Natural killer cell treated with Interleukin-12 subunit alpha and Interleukin-12 subunit beta and Interleukin-15 and Interleukin-18, amount 100 ng/mL, for 72 hours (primary cell): Measurements from ENCODE around the gene TMEM59. TPM values are rescaled to one million over a fixed set of nuclear protein-coding genes. Genes with fewer than 3 reads are reported as not detected.
A peak's percentile ranks its signal among the peaks of the same experiment; 100 is the strongest.
"Not testable (repeated sequence)": the region's sequence is repeated elsewhere in the genome, so short reads cannot be mapped to it uniquely, and the experiment has no call there.

Experiments used
- ATAC-seq, 2 donors: fragments of 150-1000 bp; cut with Tn5 transposase in 1 of 2; sonication (Bioruptor Pico), chemical (Tn5 transposase) in 1 of 2; 2 replicates each; pipeline ENCODE4 v1.10.0; 2021
- DNase-seq: peaks from one replicate; pipeline ENCODE4 v3.0.0; 2022; ENCODE audit warnings: low spot score
- H3K27ac Mint-ChIP-seq, 2 donors: 1 replicate in 1 of 2; 2 replicates in 1 of 2; pipeline ENCODE4 v1.8.0; 2022; ENCODE audit warnings: mixed read lengths in 2 of 2, mild to moderate bottlenecking in 1 of 2, moderate library complexity in 1 of 2
- H3K27me3 Mint-ChIP-seq, 2 donors: 1 replicate in 1 of 2; 2 replicates in 1 of 2; pipeline ENCODE4 v1.8.0; 2022; ENCODE audit warnings: mixed read lengths in 2 of 2
- H3K36me3 Mint-ChIP-seq: one replicate; pipeline ENCODE4 v1.8.0; 2022; ENCODE audit warnings: mixed read lengths
- H3K4me1 Mint-ChIP-seq, 2 donors: 1 replicate in 1 of 2; 2 replicates in 1 of 2; pipeline ENCODE4 v1.8.0; 2022; ENCODE audit warnings: low read depth in 2 of 2, mixed read lengths in 2 of 2, mild to moderate bottlenecking in 1 of 2
- H3K4me3 Mint-ChIP-seq: one replicate; pipeline ENCODE4 v1.8.0; 2022; ENCODE audit warnings: mixed read lengths
- H3K9me3 Mint-ChIP-seq: 2 replicates; pipeline ENCODE4 v1.8.0; 2022; ENCODE audit warnings: mixed read lengths
- total RNA-seq, 2 donors: library from RNA; stranded (reverse); gene quantifications; one replicate each; pipeline ENCODE4 v1.2.3, GENCODE V29; 2022

The TMEM59 gene
- total RNA-seq, 2 donors from 2014 or later, result 85.9 to 239 TPM

GRCh38 chr1:54081306-54082270, 28.6 kb upstream of the TMEM59 start:
- peak; percentile 84 to 86 for ATAC-seq
- peak; percentile 73 for DNase-seq
- Mint-ChIP-seq H3K27ac (no peak overlapping the region), H3K27me3 (no peaks in the 10 kb centered on the region), H3K4me3 (no peak overlapping the region), H3K9me3 (no peaks in the 10 kb centered on the region), H3K4me1 (peaks cover 2 to 5% of the 10 kb centered on the region in 2 donors), H3K36me3 (no peaks in the 10 kb centered on the region)

DNA sequence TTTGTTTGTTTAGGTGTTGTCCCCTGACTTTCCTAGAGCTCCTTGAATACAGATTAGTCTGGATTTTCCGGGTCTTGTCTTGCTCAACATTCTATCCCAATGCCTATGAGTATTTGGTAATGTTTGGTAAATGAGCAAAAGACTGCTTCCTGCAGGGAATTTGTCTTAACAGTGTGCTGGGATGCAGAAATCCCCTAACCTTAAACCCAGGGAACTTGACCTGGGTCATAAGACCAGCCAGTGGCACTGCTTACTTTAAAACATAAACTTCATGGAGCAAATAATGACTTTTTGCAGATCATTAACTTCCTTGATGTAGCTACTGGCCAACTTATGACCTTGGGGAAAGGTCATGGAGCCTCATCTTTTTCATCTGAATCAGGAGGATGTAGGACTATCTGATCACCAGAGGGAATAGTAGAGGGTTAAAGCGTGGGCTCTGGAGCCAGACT, 27.6 kb upstream of the TMEM59 start:
- ATAC-seq (no peak), DNase-seq (no peak)
- Mint-ChIP-seq H3K4me1 (peaks cover 2 to 5% of the 10 kb centered on the region in 2 donors), H3K9me3 (no peaks in the 10 kb centered on the region), H3K4me3 (no peak overlapping the region), H3K27me3 (no peaks in the 10 kb centered on the region), H3K36me3 (no peaks in the 10 kb centered on the region), H3K27ac (no peak overlapping the region)

- DNase-seq (no peak), ATAC-seq (no peak)
- no peaks in the 10 kb centered on the region for H3K27me3 Mint-ChIP-seq
- H3K36me3 Mint-ChIP-seq, result no peaks in the 10 kb centered on the region
- H3K27ac Mint-ChIP-seq, result no peak overlapping the region
- peaks cover 2 to 5% of the 10 kb centered on the region in 2 donors for H3K4me1 Mint-ChIP-seq
- no peaks in the 10 kb centered on the region for H3K9me3 Mint-ChIP-seq
- H3K4me3 Mint-ChIP-seq, result no peak overlapping the region
These were observed 24.4 kb upstream of the TMEM59 start for GRCh38 chr1:54077359-54077758.

GRCh38 chr1:54070171-54070837, 17.3 kb upstream of the TMEM59 start:
- Mint-ChIP-seq H3K27me3 (no peaks in the 10 kb centered on the region), H3K27ac (no peak overlapping the region), H3K36me3 (peaks cover 6% of the 10 kb centered on the region), H3K4me1 (no peaks in the 10 kb centered on the region), H3K9me3 (no peaks in the 10 kb centered on the region), H3K4me3 (no peak overlapping the region)
- ATAC-seq (peak; percentile 72 to 83), DNase-seq (no peak)

DNA sequence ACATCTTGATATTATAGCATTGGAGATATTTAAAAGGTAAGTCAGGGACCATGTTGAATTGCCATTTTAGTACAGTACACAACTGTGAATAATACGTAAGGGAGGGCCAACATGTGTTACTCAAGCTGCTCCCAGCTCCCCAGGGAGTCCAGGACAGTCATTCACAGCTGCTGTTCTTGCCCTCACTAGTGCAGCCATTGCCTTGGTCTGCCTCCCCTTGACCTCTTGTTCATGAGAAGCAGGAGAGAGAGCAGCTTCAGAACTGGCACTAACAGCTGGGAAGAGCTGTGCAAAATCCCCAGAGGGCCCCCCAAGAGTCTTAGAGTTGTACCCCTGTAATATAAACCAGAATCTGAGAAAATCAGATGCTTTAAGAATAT, 16.8 kb upstream of the TMEM59 start:
- H3K27ac Mint-ChIP-seq, result no peak overlapping the region
- peaks cover 6% of the 10 kb centered on the region for H3K36me3 Mint-ChIP-seq
- no peaks in the 10 kb centered on the region for H3K9me3 Mint-ChIP-seq
- no peak overlapping the region for H3K4me3 Mint-ChIP-seq
- H3K27me3 Mint-ChIP-seq, result no peaks in the 10 kb centered on the region
- ATAC-seq, result no peak
- DNase-seq, result no peak
- no peaks in the 10 kb centered on the region for H3K4me1 Mint-ChIP-seq

DNA sequence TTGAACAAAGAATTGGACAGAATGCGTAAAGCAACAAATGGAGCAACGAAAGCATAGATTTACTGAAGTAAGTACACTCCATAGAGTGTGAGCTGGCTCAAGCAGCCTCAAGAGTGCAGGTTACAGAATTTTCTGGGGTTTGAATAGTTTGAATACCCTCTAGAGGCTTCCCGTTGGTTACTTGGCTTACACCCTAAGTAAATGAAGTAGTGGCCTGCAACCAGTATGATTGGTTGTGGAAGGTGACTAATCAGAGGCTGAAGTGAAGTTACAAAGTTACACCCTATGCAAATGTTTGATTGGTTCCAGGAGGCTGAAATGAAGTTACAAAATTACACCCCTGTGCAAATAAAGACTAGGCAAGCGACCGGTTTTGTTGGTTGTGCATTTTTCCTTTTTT, 11.3 kb upstream of the TMEM59 start:
- H3K27ac Mint-ChIP-seq, result no peak overlapping the region
- ATAC-seq (no peak), DNase-seq (no peak)
- peaks cover 0 to 3% of the 10 kb centered on the region in 2 donors for H3K4me1 Mint-ChIP-seq
- H3K9me3 Mint-ChIP-seq, result no peaks in the 10 kb centered on the region
- H3K4me3 Mint-ChIP-seq, result no peak overlapping the region
- no peaks in the 10 kb centered on the region for H3K27me3 Mint-ChIP-seq
- H3K36me3 Mint-ChIP-seq, result no peaks in the 10 kb centered on the region

GRCh38 chr1:54054438-54054749, 1.4 kb upstream of the TMEM59 start:
- peaks cover 24 to 26% of the 10 kb centered on the region in 2 donors for H3K4me1 Mint-ChIP-seq
- H3K27ac Mint-ChIP-seq, result no peak overlapping the region
- no peak for DNase-seq
- no peak for ATAC-seq
- peaks cover 11% of the 10 kb centered on the region for H3K36me3 Mint-ChIP-seq
- no peaks in the 10 kb centered on the region for H3K27me3 Mint-ChIP-seq
- H3K9me3 Mint-ChIP-seq, result no peaks in the 10 kb centered on the region
- H3K4me3 Mint-ChIP-seq, result no peak overlapping the region

DNA sequence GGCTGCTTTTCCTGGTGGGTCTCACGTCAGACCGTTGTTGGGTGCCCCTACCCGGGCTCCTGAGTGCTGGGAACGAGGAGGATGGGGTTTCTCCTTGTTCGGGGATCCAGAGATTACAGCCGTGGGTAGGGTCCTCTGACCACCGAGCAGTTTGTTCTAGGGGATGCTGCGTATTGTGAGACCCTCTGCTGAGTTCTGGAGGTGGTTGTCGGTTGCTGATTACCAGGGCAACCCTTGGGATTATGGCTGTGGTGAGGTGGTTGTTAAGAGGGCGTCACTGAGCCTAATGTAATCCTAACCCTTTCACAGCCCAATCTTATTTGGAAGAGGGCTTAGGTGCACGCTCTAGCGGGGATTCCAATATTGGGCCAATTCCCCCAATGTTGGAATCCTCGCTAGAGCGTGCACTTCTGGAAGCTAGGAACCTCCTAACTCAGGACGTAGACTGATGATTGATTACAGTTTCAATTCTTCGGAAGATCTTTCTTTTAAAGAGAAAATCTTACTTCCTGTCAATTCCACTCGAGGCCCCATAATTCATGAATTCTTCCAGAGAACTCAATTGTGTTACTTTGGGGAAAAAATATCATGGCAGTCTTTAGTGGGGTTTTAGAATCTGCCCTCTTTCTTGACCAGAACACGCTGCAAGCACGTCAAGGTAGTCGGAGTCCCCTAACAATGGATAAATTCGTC, 887 bp upstream of the TMEM59 start:
- DNase-seq (no peak), ATAC-seq (no peak)
- Mint-ChIP-seq H3K27ac (no peak overlapping the region), H3K9me3 (no peaks in the 10 kb centered on the region), H3K27me3 (no peaks in the 10 kb centered on the region), H3K36me3 (peaks cover 11% of the 10 kb centered on the region), H3K4me1 (peaks cover 24 to 26% of the 10 kb centered on the region in 2 donors), H3K4me3 (no peak overlapping the region)

GRCh38 chr1:54052431-54052933, 522 bp downstream of the TMEM59 start:
- DNase-seq, result no peak
- Mint-ChIP-seq H3K4me1 (peaks cover 23% of the 10 kb centered on the region in 2 donors), H3K27ac (no peak overlapping the region), H3K36me3 (peaks cover 3% of the 10 kb centered on the region), H3K9me3 (no peaks in the 10 kb centered on the region), H3K27me3 (no peaks in the 10 kb centered on the region), H3K4me3 (no peak overlapping the region)
- peak; percentile 7 to 44 for ATAC-seq

GRCh38 chr1:54051933-54052430, 1.0 kb downstream of the TMEM59 start:
- no peaks in the 10 kb centered on the region for H3K27me3 Mint-ChIP-seq
- ATAC-seq, result no peak

GRCh38 chr1:54050435-54050834, 2.6 kb downstream of the TMEM59 start:
- not testable (repeated sequence) for H3K27ac Mint-ChIP-seq, DNase-seq, H3K36me3 Mint-ChIP-seq, H3K9me3 Mint-ChIP-seq, H3K27me3 Mint-ChIP-seq, ATAC-seq, H3K4me3 Mint-ChIP-seq
- H3K4me1 Mint-ChIP-seq, result peaks cover 24 to 29% of the 10 kb centered on the region in 2 donors

More at GRCh38 chr1:54051933-54052430, 1.0 kb downstream of the TMEM59 start:
- no peak for DNase-seq
- H3K4me3 Mint-ChIP-seq, result no peak overlapping the region
- peaks cover 26% of the 10 kb centered on the region in 2 donors for H3K4me1 Mint-ChIP-seq
- H3K9me3 Mint-ChIP-seq, result no peaks in the 10 kb centered on the region
- no peaks in the 10 kb centered on the region for H3K36me3 Mint-ChIP-seq
- no peak overlapping the region for H3K27ac Mint-ChIP-seq

DNA sequence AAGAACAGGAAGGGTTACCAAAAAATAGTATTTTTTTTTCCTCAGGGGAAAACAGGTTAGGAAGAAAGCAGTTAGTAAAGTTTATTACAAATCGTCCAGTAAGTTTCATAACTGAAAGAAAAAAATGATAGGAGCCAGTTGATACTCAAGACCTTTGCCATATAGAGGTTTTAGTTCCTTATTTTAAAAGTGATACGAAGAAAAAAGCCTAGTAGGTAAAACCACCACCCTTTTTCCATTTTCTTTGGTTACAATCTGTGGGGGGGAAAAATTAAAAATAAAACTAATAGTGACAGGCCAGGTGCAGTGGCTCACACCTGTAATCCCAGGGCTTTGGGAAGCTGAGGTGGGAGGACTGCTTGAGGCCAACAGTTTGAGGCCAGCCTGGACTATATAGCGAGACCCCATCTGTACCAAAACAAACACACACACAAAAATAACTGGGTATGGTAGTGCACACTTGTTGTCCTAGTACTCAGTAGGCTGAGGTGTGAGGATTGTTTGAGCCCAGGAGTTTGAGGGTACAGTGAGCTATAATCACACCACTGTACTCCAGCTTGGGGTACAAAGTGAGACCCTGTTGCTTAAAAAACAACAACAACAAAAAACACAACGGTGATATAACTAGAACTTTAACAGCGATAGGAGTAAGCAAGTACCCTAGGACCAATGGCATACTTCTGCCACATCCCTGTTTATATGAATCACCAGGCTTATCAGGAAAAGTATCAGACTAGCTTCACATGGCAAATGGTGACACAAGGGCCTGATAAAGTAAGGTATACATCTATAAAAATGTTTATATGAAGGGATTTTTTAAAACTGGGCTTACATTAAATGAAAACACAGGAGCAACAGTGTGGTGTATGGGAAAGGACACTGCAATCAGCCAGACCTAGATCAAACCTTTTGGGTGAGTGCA, 5.4 kb downstream of the TMEM59 start:
- no peak for DNase-seq
- no peak for ATAC-seq
- Mint-ChIP-seq H3K4me1 (peaks cover 18 to 22% of the 10 kb centered on the region in 2 donors), H3K27ac (peak overlapping the region in 1 of 2 donors; percentile 12), H3K36me3 (no peaks in the 10 kb centered on the region), H3K4me3 (no peak overlapping the region), H3K27me3 (no peaks in the 10 kb centered on the region), H3K9me3 (no peaks in the 10 kb centered on the region)
